ENCODE results near the gene GREM1. TPM values are rescaled to one million over a fixed set of nuclear protein-coding genes. Genes with fewer than 3 reads are reported as not detected.
A peak's percentile ranks its signal among the peaks of the same experiment; 100 is the strongest.

GREM1 gene
- total RNA-seq, 1 experiment from 2014 or later: 0.66 TPM

DNA sequence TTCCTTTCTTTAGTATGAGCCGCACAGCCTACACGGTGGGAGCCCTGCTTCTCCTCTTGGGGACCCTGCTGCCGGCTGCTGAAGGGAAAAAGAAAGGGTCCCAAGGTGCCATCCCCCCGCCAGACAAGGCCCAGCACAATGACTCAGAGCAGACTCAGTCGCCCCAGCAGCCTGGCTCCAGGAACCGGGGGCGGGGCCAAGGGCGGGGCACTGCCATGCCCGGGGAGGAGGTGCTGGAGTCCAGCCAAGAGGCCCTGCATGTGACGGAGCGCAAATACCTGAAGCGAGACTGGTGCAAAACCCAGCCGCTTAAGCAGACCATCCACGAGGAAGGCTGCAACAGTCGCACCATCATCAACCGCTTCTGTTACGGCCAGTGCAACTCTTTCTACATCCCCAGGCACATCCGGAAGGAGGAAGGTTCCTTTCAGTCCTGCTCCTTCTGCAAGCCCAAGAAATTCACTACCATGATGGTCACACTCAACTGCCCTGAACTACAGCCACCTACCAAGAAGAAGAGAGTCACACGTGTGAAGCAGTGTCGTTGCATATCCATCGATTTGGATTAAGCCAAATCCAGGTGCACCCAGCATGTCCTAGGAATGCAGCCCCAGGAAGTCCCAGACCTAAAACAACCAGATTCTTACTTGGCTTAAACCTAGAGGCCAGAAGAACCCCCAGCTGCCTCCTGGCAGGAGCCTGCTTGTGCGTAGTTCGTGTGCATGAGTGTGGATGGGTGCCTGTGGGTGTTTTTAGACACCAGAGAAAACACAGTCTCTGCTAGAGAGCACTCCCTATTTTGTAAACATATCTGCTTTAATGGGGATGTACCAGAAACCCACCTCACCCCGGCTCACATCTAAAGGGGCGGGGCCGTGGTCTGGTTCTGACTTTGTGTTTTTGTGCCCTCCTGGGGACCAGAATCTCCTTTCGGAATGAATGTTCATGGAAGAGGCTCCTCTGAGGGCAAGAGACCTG, 13.2 kb downstream of the GREM1 start:
- no peaks in the 10 kb centered on the region for H4K20me1 ChIP-seq (ENCODE audit: insufficient read depth)
- H3K36me3 ChIP-seq (ENCODE audit: control insufficient read depth in 1 of 2, insufficient read depth in 2 of 2, low read length in 2 of 2): no peaks in the 10 kb centered on the region
- DNase-seq (ENCODE audit: low read depth, low spot score) (peak; percentile 55), ATAC-seq (peak; percentile 100)
- no peaks in the 10 kb centered on the region for H3K79me2 ChIP-seq (ENCODE audit: insufficient read depth, low read length)
- H3K9me2 ChIP-seq (ENCODE audit: insufficient read depth): no peaks in the 10 kb centered on the region
- intact Hi-C loops (cut with micrococcal nuclease): no loop called here
- no peaks in the 10 kb centered on the region for H3K27me3 ChIP-seq (ENCODE audit: insufficient read depth, low read length)
- peak overlapping the region; percentile 70 for H2AFZ ChIP-seq (ENCODE audit: low read depth, low read length, poor library complexity, severe bottlenecking)
- peak overlapping the region; percentile 63 for H3K4me2 ChIP-seq (ENCODE audit: low read length)
- H3K4me1 ChIP-seq (ENCODE audit: control insufficient read depth in 1 of 2, insufficient read depth in 2 of 2, low read length in 2 of 2): peaks cover 12 to 18% of the 10 kb centered on the region in 2 experiments; a peak in 3 of 4 replicates
- POLR2A ChIA-PET: no interaction called here
- TF ChIP-seq SRF (IDR thresholded peaks at IDR 0.05; ENCODE audit: low read depth) (no peak), FOSL1 (IDR thresholded peaks at IDR 0.05; ENCODE audit: low read depth) (peak; percentile 51), ZFX (IDR thresholded peaks at IDR 0.05) (no peak), CBX3 (IDR thresholded peaks at IDR 0.05; ENCODE audit: low read depth) (no peak), JUND (IDR thresholded peaks at IDR 0.05) (no peak), EZH2phosphoT487 (IDR thresholded peaks at IDR 0.05; ENCODE audit: borderline replicate concordance) (no peak), ZNF274 (IDR thresholded peaks at IDR 0.05; ENCODE audit: low read depth, low read length) (no peak), POLR2AphosphoS5 (IDR thresholded peaks at IDR 0.05; ENCODE audit: low read depth, low read length) (0 out of 2 replicates have a peak, but pooled peaks have one; percentile 20), TCF7L2 (IDR thresholded peaks at IDR 0.05; ENCODE audit: borderline replicate concordance, extremely low read depth, insufficient read depth, insufficient read length) (no peak), EGR1 (IDR thresholded peaks at IDR 0.05; ENCODE audit: low read depth) (no peak), SP1 (IDR thresholded peaks at IDR 0.05; ENCODE audit: low read depth) (0 out of 2 replicates have a peak, but pooled peaks have one; percentile 16), YY1 (IDR thresholded peaks at IDR 0.05; ENCODE audit: extremely low read depth, insufficient replicate concordance, low read depth, low read length) (no peak), POLR2A (IDR thresholded peaks at IDR 0.05; ENCODE audit: borderline replicate concordance, extremely low read depth, insufficient read depth, insufficient read length) (no peak), SIN3A (IDR thresholded peaks at IDR 0.05; ENCODE audit: low read depth) (no peak), CEBPB (IDR thresholded peaks at IDR 0.05; ENCODE audit: low read depth) (no peak), EZH2 (IDR thresholded peaks at IDR 0.05) (no peak)
- TF ChIP-seq, protein P1, sequence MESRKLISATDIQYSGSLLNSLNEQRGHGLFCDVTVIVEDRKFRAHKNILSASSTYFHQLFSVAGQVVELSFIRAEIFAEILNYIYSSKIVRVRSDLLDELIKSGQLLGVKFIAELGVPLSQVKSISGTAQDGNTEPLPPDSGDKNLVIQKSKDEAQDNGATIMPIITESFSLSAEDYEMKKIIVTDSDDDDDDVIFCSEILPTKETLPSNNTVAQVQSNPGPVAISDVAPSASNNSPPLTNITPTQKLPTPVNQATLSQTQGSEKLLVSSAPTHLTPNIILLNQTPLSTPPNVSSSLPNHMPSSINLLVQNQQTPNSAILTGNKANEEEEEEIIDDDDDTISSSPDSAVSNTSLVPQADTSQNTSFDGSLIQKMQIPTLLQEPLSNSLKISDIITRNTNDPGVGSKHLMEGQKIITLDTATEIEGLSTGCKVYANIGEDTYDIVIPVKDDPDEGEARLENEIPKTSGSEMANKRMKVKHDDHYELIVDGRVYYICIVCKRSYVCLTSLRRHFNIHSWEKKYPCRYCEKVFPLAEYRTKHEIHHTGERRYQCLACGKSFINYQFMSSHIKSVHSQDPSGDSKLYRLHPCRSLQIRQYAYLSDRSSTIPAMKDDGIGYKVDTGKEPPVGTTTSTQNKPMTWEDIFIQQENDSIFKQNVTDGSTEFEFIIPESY (IDR thresholded peaks at IDR 0.05; ENCODE audit: extremely low read depth, insufficient replicate concordance, low read length): no peak
- TF ChIP-seq, protein P2, sequence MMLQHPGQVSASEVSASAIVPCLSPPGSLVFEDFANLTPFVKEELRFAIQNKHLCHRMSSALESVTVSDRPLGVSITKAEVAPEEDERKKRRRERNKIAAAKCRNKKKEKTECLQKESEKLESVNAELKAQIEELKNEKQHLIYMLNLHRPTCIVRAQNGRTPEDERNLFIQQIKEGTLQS (IDR thresholded peaks at IDR 0.05): no peak
- TF ChIP-seq, protein P3, sequence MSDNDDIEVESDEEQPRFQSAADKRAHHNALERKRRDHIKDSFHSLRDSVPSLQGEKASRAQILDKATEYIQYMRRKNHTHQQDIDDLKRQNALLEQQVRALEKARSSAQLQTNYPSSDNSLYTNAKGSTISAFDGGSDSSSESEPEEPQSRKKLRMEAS (IDR thresholded peaks at IDR 0.05): 0 out of 2 replicates have a peak, but pooled peaks have one; percentile 32
- TF ChIP-seq, protein P4, sequence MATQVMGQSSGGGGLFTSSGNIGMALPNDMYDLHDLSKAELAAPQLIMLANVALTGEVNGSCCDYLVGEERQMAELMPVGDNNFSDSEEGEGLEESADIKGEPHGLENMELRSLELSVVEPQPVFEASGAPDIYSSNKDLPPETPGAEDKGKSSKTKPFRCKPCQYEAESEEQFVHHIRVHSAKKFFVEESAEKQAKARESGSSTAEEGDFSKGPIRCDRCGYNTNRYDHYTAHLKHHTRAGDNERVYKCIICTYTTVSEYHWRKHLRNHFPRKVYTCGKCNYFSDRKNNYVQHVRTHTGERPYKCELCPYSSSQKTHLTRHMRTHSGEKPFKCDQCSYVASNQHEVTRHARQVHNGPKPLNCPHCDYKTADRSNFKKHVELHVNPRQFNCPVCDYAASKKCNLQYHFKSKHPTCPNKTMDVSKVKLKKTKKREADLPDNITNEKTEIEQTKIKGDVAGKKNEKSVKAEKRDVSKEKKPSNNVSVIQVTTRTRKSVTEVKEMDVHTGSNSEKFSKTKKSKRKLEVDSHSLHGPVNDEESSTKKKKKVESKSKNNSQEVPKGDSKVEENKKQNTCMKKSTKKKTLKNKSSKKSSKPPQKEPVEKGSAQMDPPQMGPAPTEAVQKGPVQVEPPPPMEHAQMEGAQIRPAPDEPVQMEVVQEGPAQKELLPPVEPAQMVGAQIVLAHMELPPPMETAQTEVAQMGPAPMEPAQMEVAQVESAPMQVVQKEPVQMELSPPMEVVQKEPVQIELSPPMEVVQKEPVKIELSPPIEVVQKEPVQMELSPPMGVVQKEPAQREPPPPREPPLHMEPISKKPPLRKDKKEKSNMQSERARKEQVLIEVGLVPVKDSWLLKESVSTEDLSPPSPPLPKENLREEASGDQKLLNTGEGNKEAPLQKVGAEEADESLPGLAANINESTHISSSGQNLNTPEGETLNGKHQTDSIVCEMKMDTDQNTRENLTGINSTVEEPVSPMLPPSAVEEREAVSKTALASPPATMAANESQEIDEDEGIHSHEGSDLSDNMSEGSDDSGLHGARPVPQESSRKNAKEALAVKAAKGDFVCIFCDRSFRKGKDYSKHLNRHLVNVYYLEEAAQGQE (IDR thresholded peaks at IDR 0.05; ENCODE audit: low read depth): no peak
- CTCF ChIA-PET: no interaction called here
- no TSS peak for BruUV-seq (replicated peaks)
- H3K4me3 ChIP-seq (replicated peaks in 1 of 2; ENCODE audit: low read depth in 1 of 2, low read length in 2 of 2): peak overlapping the region in 1 of 2 experiments; percentile 7; a peak in 1 of 4 replicates
- 0 out of 2 replicates have a peak overlapping the region, but pooled peaks have one; percentile 1 for H3K9ac ChIP-seq (ENCODE audit: low read length)
- no peaks in the 10 kb centered on the region for H3K9me3 ChIP-seq (ENCODE audit: control insufficient read depth in 1 of 2, insufficient read depth in 1 of 2, low read depth in 1 of 2, low read length in 2 of 2)
- H3K27ac ChIP-seq (ENCODE audit: low read depth, low read length): no peak overlapping the region
- RAD21 ChIA-PET (ENCODE audit: low non-redundant PET in 1 of 2, low total read pairs in 2 of 2, uncharacterized antibody in 2 of 2, unreplicated experiment in 2 of 2): no interaction called here

Measured in HCT116 (cell line).